HG03342 (cell line): Measurements from ENCODE around the gene HAUS6.
"Not testable (repeated sequence)": the region's sequence is repeated elsewhere in the genome, so short reads cannot be mapped to it uniquely, and the experiment has no call there.

ENCODE experiments used
- ATAC-seq: cut with Tn5 transposase; IDR thresholded peaks from one replicate; pipeline ENCODE4 v1.9.1; 2021; ENCODE audit warnings: mild to moderate bottlenecking, moderate library complexity; ENCODE audit not compliant: unreplicated experiment

Gene HAUS6

DNA sequence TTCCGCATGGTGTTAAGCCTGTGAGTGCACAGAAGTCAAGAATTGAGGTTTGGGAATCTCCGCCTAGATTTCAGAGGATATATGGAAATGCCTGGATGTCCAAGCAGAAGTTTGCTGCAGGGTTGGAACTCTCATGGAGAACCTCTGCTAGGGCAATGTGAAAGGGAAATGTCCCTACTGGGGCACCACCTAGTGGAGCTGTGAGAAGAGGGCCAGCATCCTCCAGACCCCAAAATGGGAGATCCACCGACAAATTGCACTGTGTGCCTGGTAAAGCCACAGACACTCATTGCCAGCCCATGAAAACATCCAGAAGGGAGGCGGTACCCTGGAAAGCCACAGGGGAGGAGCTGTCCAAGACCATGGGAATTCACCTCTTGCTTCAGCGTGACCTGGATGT, 66.1 kb downstream of the HAUS6 start:
- ATAC-seq = no peak

DNA sequence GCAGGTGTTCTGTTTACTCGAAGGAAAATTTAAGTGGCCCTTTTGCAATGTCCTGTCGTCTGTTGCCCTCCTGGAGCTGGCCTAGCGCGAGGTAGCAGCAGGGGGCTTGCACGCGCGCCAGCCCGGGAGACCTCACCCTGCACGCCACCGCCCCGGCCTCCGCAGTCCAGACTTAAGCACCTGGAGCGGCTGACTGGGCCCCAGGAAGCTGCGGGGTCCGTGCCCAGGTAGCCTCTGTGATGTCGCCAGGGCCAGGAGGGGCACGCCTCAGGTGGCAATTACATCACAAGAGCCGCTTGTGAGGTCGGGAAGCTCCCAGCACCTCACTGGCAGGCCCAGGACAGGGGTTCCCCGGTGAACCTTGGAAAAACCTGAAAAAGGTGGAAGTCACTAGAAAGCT, 69.7 kb downstream of the HAUS6 start, which contains the start of gene SAXO1:
Gene SAXO1 (minus strand): TSS at position 195 of the 400 bp plus-strand sequence. CDS start 301 bp downstream, outside the sequence.
- ATAC-seq = no peak

DNA sequence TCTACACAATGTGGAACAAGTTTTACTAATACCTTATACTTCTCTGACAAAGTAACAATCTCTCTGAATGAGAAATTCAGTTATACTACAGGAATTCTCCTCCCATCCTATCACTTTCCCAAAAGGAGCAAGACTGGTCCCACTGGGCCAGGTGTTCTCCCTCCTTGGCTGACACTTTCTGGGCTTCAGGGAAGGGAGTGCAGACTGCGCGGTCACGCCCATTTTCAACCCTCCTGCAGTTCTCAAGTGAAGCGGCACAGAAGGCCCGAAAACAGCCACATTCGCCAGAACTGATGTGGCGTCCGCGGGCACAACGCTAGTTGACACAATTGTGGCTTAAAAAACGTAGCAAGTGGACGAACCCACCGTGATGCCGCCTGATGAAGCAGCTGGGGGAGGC, 70.3 kb downstream of the HAUS6 start:
- ATAC-seq = no peak

DNA sequence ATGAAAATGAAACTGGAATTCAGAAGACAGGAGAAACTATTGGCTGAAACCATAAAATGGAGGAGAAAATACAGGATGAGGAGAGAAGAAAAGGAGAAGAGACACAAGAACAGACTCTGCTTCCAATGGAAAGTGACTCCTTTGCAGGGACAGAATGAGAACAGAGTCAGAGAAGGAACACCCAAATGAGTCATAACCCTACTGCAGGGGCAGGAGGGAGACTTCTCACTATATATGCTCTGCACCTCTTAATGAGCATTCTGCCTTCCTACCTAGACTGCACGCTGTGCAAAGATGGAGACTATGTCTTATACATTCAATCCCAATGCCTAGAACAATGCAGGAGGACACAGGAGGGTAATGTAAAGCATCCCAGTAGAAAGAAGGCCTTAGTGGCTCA, 71.8 kb downstream of the HAUS6 start:
- ATAC-seq = no peak

DNA sequence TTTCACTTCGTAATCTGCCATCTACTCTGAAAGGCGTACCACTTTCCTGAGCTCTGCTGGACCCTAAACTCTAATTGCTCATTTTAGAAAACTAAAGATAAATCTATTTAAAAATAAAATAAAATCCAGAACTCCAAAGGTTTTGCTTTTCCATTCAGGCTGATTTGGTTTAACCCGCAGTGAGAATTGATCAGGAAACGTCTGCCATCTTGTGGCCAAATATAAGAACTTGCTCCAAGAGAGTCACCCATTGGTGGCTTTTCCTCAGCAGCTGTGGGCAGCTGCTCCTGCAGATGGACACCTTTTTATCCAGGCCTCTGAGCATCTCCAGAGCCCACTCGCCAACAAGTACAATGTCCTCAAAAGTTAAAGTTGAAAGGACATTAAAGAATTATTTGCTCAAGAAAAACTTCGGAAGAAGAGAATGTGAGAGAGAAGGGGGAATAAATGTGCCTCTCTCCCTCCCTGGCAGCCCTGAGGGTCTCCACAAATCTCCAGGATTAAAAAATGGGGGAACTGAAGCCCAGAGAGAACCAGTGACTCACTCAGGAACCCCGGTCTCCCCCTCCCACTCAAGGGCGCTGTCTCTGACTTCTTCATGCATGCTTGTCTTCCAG, 73.8 kb downstream of the HAUS6 start:
- peak; percentile 69 for ATAC-seq

DNA sequence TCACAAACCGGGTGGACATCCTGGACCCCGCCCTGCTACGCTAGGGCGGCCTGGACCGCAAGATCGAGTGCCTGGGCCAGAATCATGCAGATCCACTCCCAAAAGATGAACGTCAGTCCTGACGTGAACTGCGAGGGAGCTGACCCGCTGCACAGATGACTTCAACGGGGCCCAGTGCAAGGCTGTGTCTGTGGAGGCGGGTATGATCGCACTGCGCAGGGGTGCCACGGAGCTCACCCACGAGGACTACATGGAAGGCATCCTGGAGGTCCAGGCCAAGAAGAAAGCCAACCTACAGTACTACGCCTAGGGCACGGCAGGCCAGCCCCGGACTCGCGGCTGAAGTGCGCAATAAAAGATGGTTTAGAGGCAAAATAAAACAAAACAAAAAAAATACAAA, 74.9 kb downstream of the HAUS6 start:
- ATAC-seq = no peak

DNA sequence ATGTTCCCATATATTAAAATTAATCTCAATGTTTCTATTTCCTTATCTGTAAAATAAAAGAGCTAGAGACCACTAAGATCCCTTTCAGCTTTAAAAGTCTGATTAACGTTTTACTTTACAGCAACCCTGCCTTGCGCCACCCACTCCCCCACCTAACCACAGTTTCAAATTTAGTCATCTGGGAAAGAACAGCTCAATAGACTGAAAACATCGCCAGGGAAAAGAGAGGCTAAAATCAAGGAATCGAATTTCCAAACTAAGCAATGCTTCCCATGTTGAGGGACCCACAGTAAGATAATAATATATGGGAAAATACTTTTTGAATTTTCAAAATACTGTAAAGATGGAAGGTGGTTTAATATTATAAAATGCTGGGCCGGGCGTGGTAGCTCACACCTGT, 76.3 kb downstream of the HAUS6 start:
- no peak for ATAC-seq

DNA sequence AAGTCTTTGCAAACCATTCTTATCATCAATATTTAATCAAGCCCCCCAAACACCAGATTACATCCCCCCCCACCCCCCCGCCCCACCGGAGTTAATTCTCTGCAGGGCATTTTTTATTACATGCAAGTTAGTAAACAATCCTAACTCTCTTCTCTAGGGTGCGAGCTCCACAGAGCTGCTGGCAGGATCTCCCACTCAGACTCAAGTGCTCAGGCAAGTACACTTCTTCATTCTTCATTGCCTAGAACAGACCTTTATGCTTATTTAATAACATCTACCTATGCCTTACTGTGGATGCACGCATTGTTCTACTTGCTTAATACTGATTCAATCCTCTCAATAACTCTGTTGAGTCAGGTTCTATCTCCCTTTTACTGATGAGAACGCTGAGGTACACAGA, 79.6 kb downstream of the HAUS6 start:
- no peak for ATAC-seq

DNA sequence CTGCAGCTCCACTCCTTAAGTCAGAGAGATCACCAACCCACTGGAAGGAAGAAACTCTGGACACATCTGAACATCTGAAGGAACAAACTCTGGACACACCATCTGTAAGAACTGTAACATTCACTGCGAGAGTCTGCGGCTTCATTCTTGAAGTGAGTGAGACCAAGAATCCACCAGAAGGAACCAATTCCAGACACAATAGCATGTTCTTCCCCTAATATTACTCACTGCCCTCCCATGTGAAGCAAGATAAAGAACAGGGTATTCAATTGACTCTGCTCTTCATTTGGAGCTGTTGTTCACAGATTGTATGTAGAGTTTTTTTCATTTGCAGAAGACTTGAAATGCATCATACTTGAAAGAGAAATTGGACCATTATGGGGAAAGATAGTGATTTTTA, 80.5 kb downstream of the HAUS6 start:
- ATAC-seq = peak; percentile 55

DNA sequence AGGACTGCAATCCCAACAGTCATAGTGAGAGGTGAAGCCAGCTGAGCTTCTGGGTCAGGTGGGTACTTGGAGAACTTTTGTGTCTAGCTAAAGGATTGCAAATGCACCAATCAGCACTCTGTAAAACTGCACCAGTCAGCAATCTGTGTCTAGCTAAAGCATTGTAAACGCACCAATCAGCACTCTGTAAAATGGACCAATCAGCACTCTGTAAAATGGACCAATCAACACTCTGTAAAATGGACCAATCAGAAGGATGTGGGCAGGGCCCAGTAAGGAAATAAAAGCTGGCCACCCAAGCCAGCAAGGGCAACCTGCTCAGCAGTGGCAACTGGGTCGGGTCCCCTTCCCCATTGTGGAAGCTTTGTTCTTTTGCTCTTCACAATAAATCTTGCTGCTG, 81.1 kb downstream of the HAUS6 start:
- not testable (repeated sequence) for ATAC-seq

DNA sequence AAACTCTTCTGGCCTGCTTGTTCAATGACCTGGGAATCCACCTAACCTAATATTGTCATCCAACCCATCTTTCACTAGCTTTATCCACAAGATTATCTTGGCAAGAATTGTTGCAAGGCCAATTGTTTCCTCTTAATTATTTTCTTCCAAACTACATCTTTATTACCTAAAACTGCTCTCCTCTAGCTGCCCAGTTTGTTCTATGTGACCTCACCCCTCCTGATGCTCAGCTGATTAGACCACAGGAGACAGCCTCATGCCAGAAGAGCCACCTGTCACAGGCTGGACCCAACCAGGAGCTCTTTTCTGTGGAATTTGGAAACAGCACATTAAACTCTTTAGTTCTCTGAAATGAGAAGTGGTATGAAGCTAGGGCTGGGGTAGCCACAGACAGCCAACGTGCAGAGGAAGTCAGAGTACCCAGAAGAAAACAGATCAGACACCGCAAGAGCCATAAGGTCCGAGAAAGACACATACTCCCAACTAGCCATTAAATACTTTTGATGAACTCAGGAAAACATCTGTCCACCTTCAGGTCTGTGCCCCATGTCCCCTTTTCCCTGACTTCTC, 81.7 kb downstream of the HAUS6 start:
- ATAC-seq = no peak

DNA sequence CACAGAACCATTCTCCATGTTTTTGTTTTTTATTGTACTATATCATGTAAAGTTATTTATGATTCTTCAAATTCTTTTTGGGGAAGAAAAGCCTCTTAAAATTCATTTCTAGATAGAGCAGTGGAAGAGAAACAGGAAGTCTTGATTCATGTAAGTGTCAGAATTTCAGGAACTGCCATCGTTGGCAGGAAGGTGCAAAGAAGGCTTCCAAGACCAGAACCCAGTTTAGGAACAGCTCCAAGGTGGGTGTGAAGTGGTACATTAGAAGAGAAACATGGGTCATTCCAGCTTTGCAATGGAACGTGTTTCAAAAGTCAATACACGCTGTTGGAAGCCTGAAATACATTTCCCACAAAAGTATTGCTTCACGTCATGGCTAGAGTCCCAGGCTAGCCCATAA, 84.5 kb downstream of the HAUS6 start:
- ATAC-seq = no peak

DNA sequence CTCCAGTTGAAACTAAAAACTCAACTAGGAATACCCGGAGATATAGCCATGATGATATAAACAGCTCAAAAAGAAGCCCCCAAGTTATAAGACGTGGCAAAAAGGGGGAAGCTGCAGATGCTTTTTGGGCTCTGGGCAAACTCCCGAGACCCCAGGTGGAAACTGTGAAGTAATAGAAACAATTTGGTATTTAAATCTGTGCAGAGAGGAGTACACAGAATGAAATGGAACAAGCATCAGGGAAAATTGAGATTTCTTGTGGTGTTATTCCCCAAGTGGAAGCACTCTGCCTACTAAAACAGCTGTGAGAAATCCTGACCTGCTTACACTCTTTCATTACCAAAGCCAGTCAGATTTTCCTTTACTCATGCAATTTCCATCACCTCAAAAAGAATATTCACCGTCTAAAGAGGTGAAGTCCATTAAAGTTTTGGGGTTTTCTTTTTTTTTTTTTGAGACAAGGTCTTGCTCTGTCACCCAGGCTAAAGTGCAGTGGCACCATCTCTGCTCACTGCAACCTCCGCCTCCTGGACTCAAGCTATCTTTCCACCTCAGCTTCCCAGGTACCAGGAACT, 93.2 kb downstream of the HAUS6 start:
- ATAC-seq = no peak
